HFFc6 (cell line): ENCODE results near the gene BFSP2. TPM values are rescaled to one million over a fixed set of nuclear protein-coding genes. Genes with fewer than 3 reads are reported as not detected.
"Not testable (repeated sequence)": the region's sequence is repeated elsewhere in the genome, so short reads cannot be mapped to it uniquely, and the experiment has no call there.

Experiments used
- DNase-seq: peaks from one replicate; pipeline ENCODE4 v3.0.0-alpha.2; 2018
- H3K27ac Mint-ChIP-seq: 2 replicates; pipeline ENCODE4 v1.8.0; 2020; ENCODE audit warnings: mild to moderate bottlenecking, mixed read lengths
- H3K27me3 Mint-ChIP-seq: 2 replicates; pipeline ENCODE4 v1.8.0; 2021; ENCODE audit warnings: mild to moderate bottlenecking, moderate library complexity, mixed read lengths; ENCODE audit not compliant: insufficient read depth
- H3K36me3 Mint-ChIP-seq: 2 replicates; pipeline ENCODE4 v1.8.0; 2021; ENCODE audit warnings: low read depth, mixed read lengths
- H3K4me1 Mint-ChIP-seq: 2 replicates; pipeline ENCODE4 v1.8.0; 2020; ENCODE audit warnings: low read depth, mixed read lengths
- H3K4me3 Mint-ChIP-seq: 2 replicates; pipeline ENCODE4 v1.8.0; 2020; ENCODE audit warnings: mild to moderate bottlenecking, moderate library complexity, mixed read lengths
- H3K9me3 Mint-ChIP-seq: 2 replicates; pipeline ENCODE4 v1.8.0; 2020; ENCODE audit warnings: mild to moderate bottlenecking, mixed read lengths
- total RNA-seq, 6 experiments: library from RNA; stranded (reverse); fragmentation: NEBNext Ultra II Directional; extraction: Animal tissue kit (Norgen Biotek cat#: 25700); gene quantifications; 2 replicates in 1 of 6; 3 replicates in 5 of 6; pipeline ENCODE4 v1.2.3, GENCODE V29; 2021
- TF ChIP-seq, protein P1 (sequence below): fragments of 200-600 bp; sonication (generic); IDR thresholded peaks from 2 replicates; pipeline ENCODE4 v1.5.0; 2021; ENCODE audit warnings: antibody characterized with exemption, mild to moderate bottlenecking

The BFSP2 gene
- total RNA-seq, 6 experiments from 2014 or later = not detected

DNA sequence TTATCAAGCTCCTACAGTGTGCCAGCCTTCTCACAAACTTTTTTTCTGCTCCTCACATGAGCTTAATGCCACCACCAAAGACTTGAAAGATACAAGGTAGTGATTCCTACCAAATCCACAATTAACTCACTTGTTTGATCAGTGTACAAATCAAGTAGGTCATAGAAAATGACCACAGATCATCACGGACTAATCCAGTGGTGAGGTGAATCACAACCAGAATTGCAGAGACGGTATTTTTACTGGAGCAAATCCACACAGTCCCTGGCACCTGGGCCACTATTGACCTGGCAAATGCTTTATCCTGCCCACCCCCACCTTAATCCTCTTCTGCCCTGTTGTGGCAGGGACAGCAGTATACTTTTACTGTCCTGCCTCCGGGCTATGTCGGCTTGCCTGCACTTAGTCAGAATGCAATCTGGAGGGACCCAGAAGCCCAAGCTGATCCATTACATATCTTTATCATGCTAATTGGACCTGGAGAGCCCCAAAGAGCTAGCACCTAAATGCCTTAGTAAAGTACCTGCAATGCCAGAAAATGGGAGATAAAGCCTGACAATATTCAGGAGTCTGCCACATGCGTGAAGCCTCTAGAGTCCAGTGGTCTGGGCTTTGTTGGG lies 89.7 kb downstream of the BFSP2 start:
- H3K4me1 Mint-ChIP-seq = peaks cover 24% of the 10 kb centered on the region
- H3K27ac Mint-ChIP-seq = peak overlapping the region; percentile 30
- peak overlapping the region; percentile 1; the same call in 1 of the 2 replicates for H3K4me3 Mint-ChIP-seq
- TF ChIP-seq, protein P1, sequence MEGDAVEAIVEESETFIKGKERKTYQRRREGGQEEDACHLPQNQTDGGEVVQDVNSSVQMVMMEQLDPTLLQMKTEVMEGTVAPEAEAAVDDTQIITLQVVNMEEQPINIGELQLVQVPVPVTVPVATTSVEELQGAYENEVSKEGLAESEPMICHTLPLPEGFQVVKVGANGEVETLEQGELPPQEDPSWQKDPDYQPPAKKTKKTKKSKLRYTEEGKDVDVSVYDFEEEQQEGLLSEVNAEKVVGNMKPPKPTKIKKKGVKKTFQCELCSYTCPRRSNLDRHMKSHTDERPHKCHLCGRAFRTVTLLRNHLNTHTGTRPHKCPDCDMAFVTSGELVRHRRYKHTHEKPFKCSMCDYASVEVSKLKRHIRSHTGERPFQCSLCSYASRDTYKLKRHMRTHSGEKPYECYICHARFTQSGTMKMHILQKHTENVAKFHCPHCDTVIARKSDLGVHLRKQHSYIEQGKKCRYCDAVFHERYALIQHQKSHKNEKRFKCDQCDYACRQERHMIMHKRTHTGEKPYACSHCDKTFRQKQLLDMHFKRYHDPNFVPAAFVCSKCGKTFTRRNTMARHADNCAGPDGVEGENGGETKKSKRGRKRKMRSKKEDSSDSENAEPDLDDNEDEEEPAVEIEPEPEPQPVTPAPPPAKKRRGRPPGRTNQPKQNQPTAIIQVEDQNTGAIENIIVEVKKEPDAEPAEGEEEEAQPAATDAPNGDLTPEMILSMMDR = no peak
- H3K27me3 Mint-ChIP-seq = peaks cover 6% of the 10 kb centered on the region
- peaks cover 11% of the 10 kb centered on the region for H3K9me3 Mint-ChIP-seq
- H3K36me3 Mint-ChIP-seq = no peaks in the 10 kb centered on the region
- peak; percentile 48 for DNase-seq

DNA sequence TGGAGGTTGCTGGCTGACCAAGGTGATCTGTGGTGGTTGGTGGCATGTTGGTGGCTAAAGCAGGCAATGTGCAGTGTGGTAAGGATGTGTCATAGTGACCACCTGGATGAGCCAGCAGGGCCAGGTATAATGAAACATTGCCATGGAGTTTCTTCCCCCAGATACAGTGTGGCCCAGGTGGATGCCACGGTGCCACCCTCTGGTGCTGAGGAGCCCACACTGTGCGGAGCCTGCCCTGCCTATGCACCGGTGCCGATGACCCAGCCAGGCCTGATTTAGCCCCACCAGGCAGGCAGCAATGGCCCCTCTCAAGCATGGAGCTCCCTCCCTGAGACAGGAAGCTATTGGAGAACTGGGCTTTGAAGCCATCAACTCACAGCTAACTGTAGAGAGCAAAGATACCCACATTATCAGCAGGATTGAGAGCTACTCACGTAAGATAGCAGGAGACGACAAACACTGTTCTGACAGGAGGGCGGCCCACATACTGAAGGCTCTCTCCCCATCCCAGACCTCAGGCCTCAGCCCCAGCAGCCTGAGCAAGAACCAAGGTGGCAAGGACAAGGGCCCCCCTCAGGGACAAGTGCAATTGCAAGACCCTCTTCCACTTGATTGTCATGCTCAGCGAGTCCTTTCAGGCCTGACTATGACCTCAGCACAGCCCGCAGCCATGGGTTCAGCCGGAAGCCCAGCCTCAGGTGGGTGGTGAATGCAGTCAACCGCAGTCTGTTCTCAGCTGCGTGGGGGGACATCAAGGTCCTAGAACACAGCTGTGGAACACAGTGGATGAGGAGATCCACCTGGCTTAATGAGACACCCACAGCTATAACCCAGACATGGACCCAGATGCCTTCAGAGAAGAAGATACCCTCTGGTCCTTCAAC lies 90.9 kb downstream of the BFSP2 start:
- Mint-ChIP-seq H3K4me3 (no peak overlapping the region), H3K27ac (no peak overlapping the region), H3K27me3 (peaks cover 6% of the 10 kb centered on the region), H3K9me3 (peaks cover 3% of the 10 kb centered on the region; the same call in 1 of the 2 replicates), H3K4me1 (peaks cover 24% of the 10 kb centered on the region), H3K36me3 (no peaks in the 10 kb centered on the region)
- no peak for DNase-seq
- TF ChIP-seq, protein P1 = no peak

DNA sequence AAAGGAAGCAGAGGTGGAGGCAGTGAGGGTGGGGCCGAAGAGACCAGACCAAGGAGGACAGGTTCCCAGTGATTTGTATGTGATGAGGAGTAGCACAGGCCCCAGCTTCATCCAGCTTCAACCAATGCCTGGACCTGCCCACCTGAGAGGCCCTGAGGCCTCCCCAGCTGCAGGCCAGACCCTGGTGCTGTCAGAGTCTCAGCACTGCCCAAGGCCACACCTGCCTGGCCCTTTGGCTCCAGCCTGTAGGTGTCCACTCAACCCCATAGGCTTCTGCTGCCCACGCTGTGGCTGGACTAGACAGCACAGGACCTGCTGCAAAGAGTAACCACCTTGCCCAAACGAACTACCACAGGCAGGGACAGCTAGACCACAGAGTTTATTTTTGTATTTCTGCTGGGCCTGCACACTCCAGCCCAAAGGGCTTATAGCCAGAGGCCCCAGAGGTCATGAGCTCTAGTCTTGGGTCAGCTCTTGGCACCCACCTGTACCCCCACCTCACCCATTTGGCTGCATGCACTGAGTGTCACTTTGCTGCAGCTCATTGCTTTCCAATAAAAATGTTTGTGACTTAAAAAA lies 91.7 kb downstream of the BFSP2 start:
- peaks cover 2% of the 10 kb centered on the region; the same call in 1 of the 2 replicates for H3K9me3 Mint-ChIP-seq
- no peak overlapping the region for H3K27ac Mint-ChIP-seq
- H3K4me1 Mint-ChIP-seq = peaks cover 24% of the 10 kb centered on the region
- H3K4me3 Mint-ChIP-seq = no peak overlapping the region
- TF ChIP-seq, protein P1 = no peak
- no peaks in the 10 kb centered on the region for H3K36me3 Mint-ChIP-seq
- peaks cover 7% of the 10 kb centered on the region for H3K27me3 Mint-ChIP-seq
- DNase-seq = no peak

DNA sequence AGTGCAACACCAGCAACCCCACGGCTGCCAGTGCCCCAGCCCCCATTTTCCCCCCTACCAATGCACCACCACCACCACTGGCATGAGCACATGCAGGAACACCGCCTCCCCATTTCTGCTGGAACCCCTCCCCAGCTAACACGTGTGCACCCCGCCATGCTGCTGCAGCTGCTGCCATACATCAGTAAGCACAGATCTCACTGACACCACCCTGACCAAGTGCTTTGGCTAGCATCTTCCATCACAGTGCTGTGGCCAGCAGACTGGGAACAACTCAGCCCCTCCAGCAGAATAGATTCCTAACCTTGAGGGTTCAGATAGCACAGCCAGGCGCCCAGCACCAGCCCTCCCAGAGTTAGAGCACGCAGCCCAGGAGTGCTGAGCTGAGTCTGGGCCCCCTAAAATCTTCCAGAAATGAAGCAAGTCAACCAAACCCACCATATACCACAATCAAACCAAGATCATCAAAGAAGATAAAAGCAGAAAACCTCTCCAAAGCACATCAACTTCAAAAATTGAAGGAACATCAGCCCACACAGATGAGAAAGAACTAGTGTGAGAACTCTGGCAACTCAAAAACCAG lies 92.4 kb downstream of the BFSP2 start:
- Mint-ChIP-seq H3K4me1 (peaks cover 24% of the 10 kb centered on the region), H3K4me3 (no peak overlapping the region), H3K36me3 (no peaks in the 10 kb centered on the region), H3K9me3 (no peaks in the 10 kb centered on the region), H3K27me3 (peaks cover 7% of the 10 kb centered on the region), H3K27ac (no peak overlapping the region)
- TF ChIP-seq, protein P1 = no peak
- DNase-seq = no peak

DNA sequence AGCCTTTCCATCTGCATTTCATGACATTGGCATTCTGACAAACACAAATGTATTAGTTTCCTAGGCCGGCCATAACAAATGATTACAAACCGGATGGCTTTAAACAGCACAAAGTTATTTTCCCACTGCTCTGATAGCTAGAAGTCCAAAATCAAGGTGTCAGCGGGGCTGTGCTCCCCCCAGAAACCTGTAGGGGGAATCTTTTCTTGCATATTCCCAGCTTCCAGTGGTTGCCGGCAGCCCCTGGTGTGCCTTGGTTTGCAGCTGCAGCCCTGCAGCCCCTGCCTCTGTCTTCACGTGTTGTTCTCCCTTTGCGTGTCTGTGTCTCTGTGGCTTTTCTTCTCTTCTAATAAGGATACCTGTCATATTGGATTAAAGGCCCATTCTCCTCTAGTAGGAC lies 94.6 kb downstream of the BFSP2 start:
- no peak overlapping the region for H3K27ac Mint-ChIP-seq
- DNase-seq = no peak
- H3K9me3 Mint-ChIP-seq = no peaks in the 10 kb centered on the region
- no peaks in the 10 kb centered on the region for H3K36me3 Mint-ChIP-seq
- TF ChIP-seq, protein P1 = peak; percentile 67
- peaks cover 7% of the 10 kb centered on the region for H3K4me1 Mint-ChIP-seq
- peaks cover 7% of the 10 kb centered on the region for H3K27me3 Mint-ChIP-seq
- no peak overlapping the region for H3K4me3 Mint-ChIP-seq

DNA sequence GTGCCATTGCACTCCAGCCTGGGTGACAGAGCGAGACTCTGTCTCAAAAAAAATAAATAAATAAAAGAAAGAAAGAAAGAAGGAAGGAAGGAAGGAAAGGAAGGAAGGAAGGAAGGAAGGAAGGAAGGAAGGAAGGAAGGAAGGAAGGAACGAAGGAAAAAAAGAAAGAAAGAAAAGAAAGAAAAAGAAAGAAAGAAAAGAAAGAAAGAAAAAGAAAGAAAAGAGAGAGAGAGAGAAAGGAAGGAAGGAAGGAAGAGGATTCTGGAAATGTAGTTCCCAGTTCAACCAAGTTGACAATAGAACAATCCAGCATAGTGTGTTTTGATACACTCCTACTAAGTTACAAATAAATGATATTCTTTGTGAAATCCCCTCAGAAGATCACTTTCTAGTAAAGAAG lies 102.7 kb downstream of the BFSP2 start:
- H3K9me3 Mint-ChIP-seq, DNase-seq, H3K4me1 Mint-ChIP-seq, H3K36me3 Mint-ChIP-seq, H3K4me3 Mint-ChIP-seq, H3K27ac Mint-ChIP-seq: not testable (repeated sequence)
- peaks cover 34% of the 10 kb centered on the region for H3K27me3 Mint-ChIP-seq
